GM19324 (cell line): ENCODE data around the gene PTGES.

Experiments
- ATAC-seq: cut with Tn5 transposase; IDR thresholded peaks from one replicate; pipeline ENCODE4 v1.9.1; 2021; ENCODE audit warnings: mild to moderate bottlenecking, moderate library complexity; ENCODE audit not compliant: unreplicated experiment, low FRiP score

PTGES gene

DNA sequence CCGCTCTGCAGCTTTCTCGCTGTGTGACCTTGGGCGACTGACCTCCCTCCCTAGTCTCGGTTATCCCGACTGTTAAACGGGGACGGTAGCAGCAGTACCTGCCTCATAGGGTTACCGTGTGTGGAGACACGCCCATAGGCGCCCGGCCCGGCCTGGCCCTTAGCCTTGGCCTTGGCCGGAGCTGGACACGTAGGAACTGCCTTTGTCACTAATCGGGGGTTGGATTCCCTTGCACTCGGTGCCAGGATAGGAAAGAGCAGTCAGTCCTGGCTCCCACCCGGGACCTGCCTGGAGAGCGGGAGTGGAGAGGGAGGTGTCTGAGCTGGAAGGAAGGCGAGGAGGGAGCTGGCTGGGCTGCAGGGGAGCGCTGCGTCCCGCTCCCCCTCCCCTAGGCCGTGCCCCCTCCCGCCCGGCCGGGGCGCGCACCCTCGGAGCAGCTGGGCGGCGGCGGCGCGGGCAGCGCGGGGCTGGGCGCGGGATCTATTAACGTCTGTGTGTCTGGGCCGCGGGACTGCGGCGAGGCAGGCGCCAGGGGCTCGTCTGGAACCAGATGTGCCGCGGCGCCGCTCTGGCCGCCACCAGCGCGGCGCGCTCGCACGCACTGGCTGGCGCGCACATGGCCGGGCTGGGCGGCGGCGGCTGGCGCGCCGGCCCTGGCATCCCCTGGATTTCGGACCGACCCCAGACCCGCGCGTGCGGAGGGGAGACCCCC lies 55.7 kb downstream of the PTGES start:
- ATAC-seq, result no peak

DNA sequence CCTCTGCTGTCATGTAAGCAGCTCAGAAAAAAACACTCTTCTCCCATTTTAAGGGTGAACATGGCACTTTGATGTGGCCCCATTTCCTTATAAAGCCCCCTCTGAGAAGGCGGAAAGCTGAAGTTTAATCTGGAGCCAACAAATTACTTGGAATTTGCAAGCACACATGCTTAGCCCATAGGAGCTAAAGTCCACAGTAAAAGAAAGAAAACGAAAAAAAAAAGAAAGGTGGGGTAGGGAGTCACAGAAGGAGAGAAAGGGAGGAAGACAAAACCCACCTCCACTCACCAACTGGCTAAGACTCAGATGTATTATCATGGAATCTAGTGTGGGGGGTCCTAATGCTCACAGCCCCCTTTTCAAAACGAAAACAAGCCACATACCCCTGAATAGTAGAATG lies 57.0 kb downstream of the PTGES start:
- ATAC-seq, result no peak

DNA sequence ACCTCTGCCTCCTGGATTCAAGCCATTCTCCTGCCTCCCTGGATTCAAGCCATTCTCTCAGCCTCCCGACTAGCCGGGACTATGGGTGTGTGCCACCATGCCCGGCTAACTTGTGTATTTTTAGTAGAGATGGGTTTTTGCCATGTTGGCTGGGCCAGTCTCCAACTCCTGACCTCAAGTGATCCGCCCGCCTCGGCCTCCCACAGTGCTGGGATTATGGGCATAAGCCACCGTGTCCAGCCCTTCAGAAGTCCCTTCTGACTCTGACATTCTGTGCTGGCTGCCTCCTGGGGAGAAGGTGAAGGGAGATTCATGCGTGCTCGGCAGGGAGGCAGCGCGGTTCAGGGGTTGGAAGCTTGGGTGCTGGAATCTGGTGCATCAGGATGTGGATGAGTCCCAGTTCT lies 58.6 kb downstream of the PTGES start:
- no peak for ATAC-seq

DNA sequence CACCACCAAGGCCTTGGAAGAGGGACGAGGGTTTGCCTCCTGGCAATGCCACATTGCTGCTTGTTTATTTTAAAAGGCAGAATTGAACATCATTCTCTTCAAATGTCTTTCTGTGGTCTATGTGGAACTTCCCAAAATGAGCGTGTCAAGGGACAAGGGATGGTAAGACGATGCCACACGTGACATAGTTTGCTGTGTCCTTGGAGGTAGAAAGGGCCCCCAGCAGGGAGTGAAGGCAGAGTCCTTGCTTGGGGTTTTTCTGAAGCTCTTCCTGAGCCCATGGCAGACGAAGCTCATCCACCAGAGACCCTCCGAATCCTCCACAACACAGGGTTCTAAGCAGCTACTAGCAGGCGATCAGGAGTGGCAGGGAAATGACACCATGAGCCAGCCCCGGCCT lies 59.1 kb downstream of the PTGES start:
- no peak for ATAC-seq

DNA sequence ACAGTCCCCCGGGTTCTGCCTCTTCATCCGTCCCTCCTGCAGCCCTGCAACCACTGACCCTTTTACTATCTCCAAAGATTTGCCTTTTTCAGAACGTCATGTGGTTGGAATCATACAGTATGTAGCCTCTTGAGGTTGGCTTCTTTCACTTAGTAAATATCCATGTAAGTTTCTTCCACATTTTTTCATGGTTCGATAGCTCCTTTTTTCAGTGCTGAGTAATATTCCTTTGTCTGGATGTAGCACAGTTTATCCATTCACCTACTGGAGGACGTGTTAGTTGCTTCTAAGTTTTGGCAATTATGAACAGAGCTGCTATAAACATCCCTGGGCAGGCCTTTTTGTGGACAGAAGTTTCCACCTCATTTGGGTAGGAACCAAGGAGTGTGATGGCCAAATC lies 60.3 kb downstream of the PTGES start:
- no peak for ATAC-seq
